ENCODE data around the gene COMMD1.

Gene COMMD1

GRCh38 chr2:62177392-62178049 is 272.0 kb downstream of the COMMD1 start:
- H3K27ac ChIP-seq (ENCODE audit: low read length): no peak overlapping the region
- DNase-seq (ENCODE audit: low read depth, low spot score): no peak
- H3K27me3 ChIP-seq (ENCODE audit: control insufficient read depth, insufficient read depth, low read length): no peaks in the 10 kb centered on the region
- no CpG with 5 or more reads among the region's 4 CpGs for WGBS (ENCODE audit: insufficient coverage, insufficient read length)
- H3K4me3 ChIP-seq (ENCODE audit: low read length): no peak overlapping the region
- H3K36me3 ChIP-seq (ENCODE audit: control insufficient read depth, insufficient read depth, low read length): no peaks in the 10 kb centered on the region
- no peaks in the 10 kb centered on the region for H3K4me1 ChIP-seq (ENCODE audit: control insufficient read depth, insufficient read depth, low read length)
- no peaks in the 10 kb centered on the region for H3K9me3 ChIP-seq (ENCODE audit: control insufficient read depth, insufficient read depth, low read length)

- no CpG with 5 or more reads among the region's 5 CpGs for WGBS (ENCODE audit: insufficient coverage, insufficient read length)
- no peaks in the 10 kb centered on the region for H3K9me3 ChIP-seq (ENCODE audit: control insufficient read depth, insufficient read depth, low read length)
- H3K36me3 ChIP-seq (ENCODE audit: control insufficient read depth, insufficient read depth, low read length): no peaks in the 10 kb centered on the region
- no peaks in the 10 kb centered on the region for H3K4me1 ChIP-seq (ENCODE audit: control insufficient read depth, insufficient read depth, low read length)
- H3K27me3 ChIP-seq (ENCODE audit: control insufficient read depth, insufficient read depth, low read length): no peaks in the 10 kb centered on the region
- no peak overlapping the region for H3K4me3 ChIP-seq (ENCODE audit: low read length)
- DNase-seq (ENCODE audit: low read depth, low spot score): no peak
- no peak overlapping the region for H3K27ac ChIP-seq (ENCODE audit: low read length)
These were observed 273.3 kb downstream of the COMMD1 start for GRCh38 chr2:62178741-62179271.

- no peak for DNase-seq (ENCODE audit: low read depth, low spot score)
- Histone ChIP-seq H3K36me3 (ENCODE audit: control insufficient read depth, insufficient read depth, low read length) (no peaks in the 10 kb centered on the region), H3K9me3 (ENCODE audit: control insufficient read depth, insufficient read depth, low read length) (no peaks in the 10 kb centered on the region), H3K27ac (ENCODE audit: low read length) (no peak overlapping the region), H3K4me3 (ENCODE audit: low read length) (no peak overlapping the region), H3K27me3 (ENCODE audit: control insufficient read depth, insufficient read depth, low read length) (no peaks in the 10 kb centered on the region), H3K4me1 (ENCODE audit: control insufficient read depth, insufficient read depth, low read length) (no peaks in the 10 kb centered on the region)
- WGBS (ENCODE audit: insufficient coverage, insufficient read length): no CpG with 5 or more reads among the region's 4 CpGs
These were observed 275.5 kb downstream of the COMMD1 start for GRCh38 chr2:62180975-62181374.

GRCh38 chr2:62181843-62182242 is 276.4 kb downstream of the COMMD1 start:
- Histone ChIP-seq H3K27ac (ENCODE audit: low read length) (no peak overlapping the region), H3K27me3 (ENCODE audit: control insufficient read depth, insufficient read depth, low read length) (no peaks in the 10 kb centered on the region), H3K9me3 (ENCODE audit: control insufficient read depth, insufficient read depth, low read length) (no peaks in the 10 kb centered on the region), H3K36me3 (ENCODE audit: control insufficient read depth, insufficient read depth, low read length) (no peaks in the 10 kb centered on the region), H3K4me1 (ENCODE audit: control insufficient read depth, insufficient read depth, low read length) (no peaks in the 10 kb centered on the region), H3K4me3 (ENCODE audit: low read length) (no peak overlapping the region)
- DNase-seq (ENCODE audit: low read depth, low spot score): no peak
- WGBS (ENCODE audit: insufficient coverage, insufficient read length): no CpG with 5 or more reads among the region's 3 CpGs

GRCh38 chr2:62184512-62185230 is 279.2 kb downstream of the COMMD1 start:
- Histone ChIP-seq H3K27me3 (ENCODE audit: control insufficient read depth, insufficient read depth, low read length) (no peaks in the 10 kb centered on the region), H3K9me3 (ENCODE audit: control insufficient read depth, insufficient read depth, low read length) (no peaks in the 10 kb centered on the region), H3K36me3 (ENCODE audit: control insufficient read depth, insufficient read depth, low read length) (no peaks in the 10 kb centered on the region), H3K4me1 (ENCODE audit: control insufficient read depth, insufficient read depth, low read length) (no peaks in the 10 kb centered on the region), H3K27ac (ENCODE audit: low read length) (no peak overlapping the region), H3K4me3 (ENCODE audit: low read length) (no peak overlapping the region)
- WGBS (ENCODE audit: insufficient coverage, insufficient read length): no CpG with 5 or more reads among the region's 3 CpGs
- no peak for DNase-seq (ENCODE audit: low read depth, low spot score)
